Pancreas (tissue), 10 donors: Measurements from ENCODE around the gene CCDC180. TPM values are rescaled to one million over a fixed set of nuclear protein-coding genes. Genes with fewer than 3 reads are reported as not detected.
"Not testable (repeated sequence)": the region's sequence is repeated elsewhere in the genome, so short reads cannot be mapped to it uniquely, and the experiment has no call there.

Source experiments
- ATAC-seq, 4 donors: fragments of 200-7000 bp; cut with Tn5 transposase; one replicate each; pipeline versions ENCODE4 v1.8.0 to v1.9.1; 2020; ENCODE audit warnings: mild to moderate bottlenecking in 4 of 4, moderate library complexity in 4 of 4
- DNase-seq, 6 donors: peaks; one replicate each; pipeline ENCODE4 v3.0.0-alpha.2; 2020
- FAIRE-seq: peaks from 2 replicates; lab custom pipeline; 2012; peaks lifted over from hg19 to GRCh38; lab: Jason Lieb, UNC
- H3K27ac ChIP-seq, 4 donors: fragments of 200-600 bp; sonication (generic); 1 replicate in 3 of 4; 2 replicates in 1 of 4; pipeline versions ENCODE4 v1.5.0 to v1.8.0; 2020
- H3K27me3 ChIP-seq, 4 donors: fragments of 200-600 bp; one replicate each; pipeline ENCODE4 v1.8.0; 2021
- H3K36me3 ChIP-seq, 3 donors: fragments of 200-600 bp; sonication (generic) in 1 of 3; one replicate each; pipeline versions ENCODE4 v1.5.0 to v1.8.0; 2020 to 2021
- H3K4me1 ChIP-seq, 3 donors: fragments of 200-600 bp; one replicate each; pipeline ENCODE4 v1.8.0; 2021
- H3K4me3 ChIP-seq, 4 donors: fragments of 200-600 bp; sonication (generic) in 2 of 4; one replicate each; pipeline versions ENCODE4 v1.5.0 to v1.8.0; 2020 to 2021
- H3K9me3 ChIP-seq, 4 donors: fragments of 200-600 bp; one replicate each; pipeline ENCODE4 v1.8.0; 2021
- CTCF ChIP-seq, 4 donors: fragments of 200-600 bp; sonication (generic) in 3 of 4; IDR thresholded peaks; one replicate each; pipeline versions ENCODE4 v1.5.0 to v1.8.0; 2021; ENCODE audit warnings: antibody characterized with exemption in 4 of 4
- WGBS, 2 donors: extraction: QIAGEN DNeasy Blood & Tissue Kit; methylation state at CpG; one replicate each; pipeline ENCODE4 v1.1.7; 2013; 5-methylcytosine and 5-hydroxymethylcytosine counted together
- intact Hi-C, 3 donors: fragments of 100-400 bp; cut with DNase I; formaldehyde crosslinking; loops; one replicate each; pipeline versions ENCODE4 v1.11.1 to v1.14.2; 2022
- polyA plus RNA-seq, 2 donors: library from polyadenylated mRNA; stranded (reverse); fragments of 200-250 nt; gene quantifications; one replicate each; pipeline ENCODE4 v1.2.3, GENCODE V29; 2013
- total RNA-seq, 6 donors: library from RNA; stranded (reverse); fragmentation: NEBNext Ultra II Directional in 4 of 6; extraction: Animal tissue kit (Norgen Biotek cat#: 25700) in 4 of 6; gene quantifications; one replicate each; pipeline versions ENCODE4 v1.2.1 to v1.2.4, GENCODE V29; 2021 to 2023
- donor health status: healthy with polysubstance abuse.
- donor health status: DM: no; HTN: no; CAD: no; lungs with moderate emphysema.
- donor health status: DM: no; HTN: no; CAD: no.
- donor health status: control.
- donor health status: control.
- donor health status: Bipolar disorder and iron deficiency.
- donor health status: DM: yes; HTN: yes; CAD: no.
- donor health status: DM: no; HTN: no; CAD: no.
- donor health status: DM: no; HTN: no; CAD: no.
- donor health status: DM: yes; HTN: yes; CAD: no.

The CCDC180 gene
- total and polyA plus RNA-seq, 8 donors, result 2.0 to 7.2 (median 3.7) TPM

- WGBS, 2 donors, result 91 to 93% methylated on average over 5 of the region's 5 CpGs
- H3K9me3 ChIP-seq, result no peaks in the 10 kb centered on the region
- no peak overlapping the region for H3K4me3 ChIP-seq
- no peaks in the 10 kb centered on the region for H3K27me3 ChIP-seq
- no peaks in the 10 kb centered on the region for H3K4me1 ChIP-seq
- H3K27ac ChIP-seq, result no peak overlapping the region
- no peak for ATAC-seq
- DNase-seq, result no peak
- H3K36me3 ChIP-seq, result peaks cover 0 to 6% (median 0%) of the 10 kb centered on the region in 3 donors
- FAIRE-seq, result no peak
- intact Hi-C loops, result no loop called here
- TF ChIP-seq CTCF (IDR thresholded peaks at IDR 0.05), result no peak
These were observed 17.5 kb downstream of the CCDC180 start for GRCh38 chr9:97324954-97325353.

- DNase-seq (no peak), ATAC-seq (no peak), FAIRE-seq (no peak)
- no peaks in the 10 kb centered on the region for H3K4me1 ChIP-seq
- no peak for TF ChIP-seq CTCF (IDR thresholded peaks at IDR 0.05)
- no peak overlapping the region for H3K4me3 ChIP-seq
- H3K27me3 ChIP-seq, result no peaks in the 10 kb centered on the region
- H3K27ac ChIP-seq, result no peak overlapping the region
- H3K9me3 ChIP-seq, result no peaks in the 10 kb centered on the region
- intact Hi-C loops, result no loop called here
- H3K36me3 ChIP-seq, result peaks cover 0 to 12% (median 0%) of the 10 kb centered on the region in 3 donors
- 82 to 93% methylated on average over 6 of the region's 6 CpGs for WGBS, 2 donors
These were observed 20.1 kb downstream of the CCDC180 start for GRCh38 chr9:97327562-97327961.

GRCh38 chr9:97332993-97333392 lies 25.5 kb downstream of the CCDC180 start:
- Histone ChIP-seq H3K9me3 (no peaks in the 10 kb centered on the region), H3K27ac (no peak overlapping the region), H3K36me3 (peaks cover 0 to 6% (median 0%) of the 10 kb centered on the region in 3 donors), H3K4me1 (no peaks in the 10 kb centered on the region), H3K4me3 (no peak overlapping the region), H3K27me3 (no peaks in the 10 kb centered on the region)
- ATAC-seq (no peak), FAIRE-seq (no peak), DNase-seq (no peak)
- intact Hi-C loops, result no loop called here
- TF ChIP-seq CTCF (IDR thresholded peaks at IDR 0.05), result no peak
- WGBS, 2 donors, result 94 to 99% methylated on average over 3 of the region's 3 CpGs

- H3K27me3 ChIP-seq, H3K27ac ChIP-seq, H3K9me3 ChIP-seq, H3K36me3 ChIP-seq, intact Hi-C loops, H3K4me1 ChIP-seq, H3K4me3 ChIP-seq, DNase-seq, ATAC-seq, FAIRE-seq: not testable (repeated sequence)
- 97 to 98% methylated on average over 7 of the region's 7 CpGs for WGBS, 2 donors
These were observed 28.2 kb downstream of the CCDC180 start for GRCh38 chr9:97335622-97336021.

GRCh38 chr9:97348871-97349270 lies 41.4 kb downstream of the CCDC180 start:
- intact Hi-C loops, result no loop called here
- Histone ChIP-seq H3K36me3 (no peaks in the 10 kb centered on the region), H3K27ac (no peak overlapping the region), H3K4me1 (no peaks in the 10 kb centered on the region), H3K27me3 (no peaks in the 10 kb centered on the region), H3K4me3 (no peak overlapping the region), H3K9me3 (no peaks in the 10 kb centered on the region)
- no peak for TF ChIP-seq CTCF (IDR thresholded peaks at IDR 0.05)
- WGBS, 2 donors, result 90 to 95% methylated on average over 10 of the region's 10 CpGs
- DNase-seq (no peak), ATAC-seq (no peak), FAIRE-seq (no peak)
